PC-3 (cell line): Measurements from ENCODE around the gene ACY1.

Experiments used
- EZH2 ChIP-seq: fragments of 300-600 bp; sonication (generic); IDR thresholded peaks from one replicate; pipeline ENCODE4 v1.6.1; 2017; ENCODE audit warnings: antibody characterized with exemption, mild to moderate bottlenecking, low read length; ENCODE audit not compliant: unreplicated experiment
- EZH2phosphoT487 ChIP-seq: fragments of 300-600 bp; sonication (generic); IDR thresholded peaks from 2 replicates; pipeline ENCODE4 v1.6.1; 2018; ENCODE audit warnings: mild to moderate bottlenecking, antibody characterized with exemption, low read length, borderline replicate concordance
- TF ChIP-seq, protein P1 (sequence below): fragments of 300-600 bp; sonication (generic); conservative IDR thresholded peaks from 2 replicates; pipeline ENCODE4 v1.5.1; 2017; ENCODE audit warnings: antibody characterized with exemption, low read depth, mild to moderate bottlenecking, low read length

DNA sequence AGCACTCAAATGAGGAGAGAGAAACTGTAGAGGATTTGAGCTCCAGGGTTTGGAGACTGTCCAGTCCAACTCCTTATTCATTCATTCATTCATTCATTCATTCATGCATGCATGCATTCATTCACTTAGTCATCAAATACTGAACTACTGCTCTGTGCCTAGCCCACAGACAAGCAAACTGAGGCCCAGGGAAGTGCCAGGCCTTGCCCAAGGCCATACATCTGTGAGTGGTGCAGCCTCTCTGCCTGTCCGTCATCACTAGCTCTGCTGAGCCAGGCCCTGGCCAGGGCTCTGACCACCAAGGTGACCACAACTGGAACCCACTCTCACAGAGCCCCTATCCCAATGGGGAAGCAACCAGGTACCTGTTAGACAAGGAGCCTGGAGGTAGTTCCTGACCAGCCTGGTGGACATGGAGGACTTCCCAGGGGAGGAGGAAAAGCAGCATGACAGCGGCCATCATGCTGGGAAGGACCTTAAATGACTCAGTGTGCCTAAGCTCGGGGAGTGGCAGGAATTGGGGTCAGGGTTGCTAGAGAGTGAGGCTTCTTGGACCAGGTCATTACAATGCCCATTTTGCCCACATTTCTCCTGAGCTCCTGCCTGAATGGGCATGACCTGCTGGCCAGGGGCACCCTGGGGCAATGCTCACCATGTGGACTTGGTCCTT lies 39.9 kb downstream of the ACY1 start:
- TF ChIP-seq, protein P1, sequence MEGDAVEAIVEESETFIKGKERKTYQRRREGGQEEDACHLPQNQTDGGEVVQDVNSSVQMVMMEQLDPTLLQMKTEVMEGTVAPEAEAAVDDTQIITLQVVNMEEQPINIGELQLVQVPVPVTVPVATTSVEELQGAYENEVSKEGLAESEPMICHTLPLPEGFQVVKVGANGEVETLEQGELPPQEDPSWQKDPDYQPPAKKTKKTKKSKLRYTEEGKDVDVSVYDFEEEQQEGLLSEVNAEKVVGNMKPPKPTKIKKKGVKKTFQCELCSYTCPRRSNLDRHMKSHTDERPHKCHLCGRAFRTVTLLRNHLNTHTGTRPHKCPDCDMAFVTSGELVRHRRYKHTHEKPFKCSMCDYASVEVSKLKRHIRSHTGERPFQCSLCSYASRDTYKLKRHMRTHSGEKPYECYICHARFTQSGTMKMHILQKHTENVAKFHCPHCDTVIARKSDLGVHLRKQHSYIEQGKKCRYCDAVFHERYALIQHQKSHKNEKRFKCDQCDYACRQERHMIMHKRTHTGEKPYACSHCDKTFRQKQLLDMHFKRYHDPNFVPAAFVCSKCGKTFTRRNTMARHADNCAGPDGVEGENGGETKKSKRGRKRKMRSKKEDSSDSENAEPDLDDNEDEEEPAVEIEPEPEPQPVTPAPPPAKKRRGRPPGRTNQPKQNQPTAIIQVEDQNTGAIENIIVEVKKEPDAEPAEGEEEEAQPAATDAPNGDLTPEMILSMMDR, result no peak
- TF ChIP-seq EZH2phosphoT487 (no peak), EZH2 (no peak)
